IMR-90 (cell line): ENCODE measurements around the gene GPC5. TPM values are rescaled to one million over a fixed set of nuclear protein-coding genes. Genes with fewer than 3 reads are reported as not detected.

Source experiments
- ATAC-seq: fragments of 200-7000 bp; cut with Tn5 transposase; 2 replicates; pipeline ENCODE4 v1.9.1; 2020; ENCODE audit warnings: low read depth, mild to moderate bottlenecking, moderate library complexity
- BruUV-seq: library from RNA; stranded (reverse); fragments of 400-500 nt; replicated peaks from 2 replicates; lab custom pipeline; 2021; lab: Mats Ljungman, UMichigan
- CTCF ChIA-PET: fragments of 300-600 bp; formaldehyde crosslinking; extraction: SDS; loops from one replicate; lab custom pipeline; 2021; ENCODE audit warnings: antibody characterized with exemption; lab: Yijun Ruan, JAX
- POLR2A ChIA-PET: fragments of 300-600 bp; sonication (Branson Sonifier 250); formaldehyde crosslinking; loops from one replicate; lab custom pipeline; 2022; ENCODE audit warnings: antibody characterized with exemption; ENCODE audit not compliant: unreplicated experiment; lab: Charles Lee
- DNase-seq: peaks from one replicate; pipeline ENCODE4 v3.0.0; 2013
- H2AFZ ChIP-seq: replicated peaks from 2 replicates; pipeline ENCODE3; 2013; ENCODE audit warnings: low read length, mild to moderate bottlenecking; ENCODE audit not compliant: poor library complexity
- H2AK5ac ChIP-seq: 2 replicates; pipeline ENCODE4 v1.6.1; 2013; ENCODE audit warnings: low read depth, low read length, inconsistent platforms
- H2AK9ac ChIP-seq: replicated peaks from 2 replicates; pipeline ENCODE3; 2013; ENCODE audit warnings: mild to moderate bottlenecking, low read depth, low read length, moderate library complexity; ENCODE audit not compliant: poor library complexity
- H2BK120ac ChIP-seq: 2 replicates; pipeline ENCODE4 v1.6.1; 2013; ENCODE audit warnings: low read depth, low read length, inconsistent platforms
- H2BK15ac ChIP-seq: 3 replicates; pipeline ENCODE4 v1.6.1; 2013; ENCODE audit warnings: low read depth, low read length, inconsistent platforms
- H2BK20ac ChIP-seq: 2 replicates; pipeline ENCODE4 v1.6.1; 2013; ENCODE audit warnings: low read depth, mild to moderate bottlenecking, inconsistent platforms, low read length, moderate library complexity
- H2BK5ac ChIP-seq: 2 replicates; pipeline ENCODE4 v1.6.1; 2013; ENCODE audit warnings: mild to moderate bottlenecking, low read depth, low read length, inconsistent platforms; ENCODE audit not compliant: poor library complexity, severe bottlenecking
- H3K14ac ChIP-seq: replicated peaks from 2 replicates; pipeline ENCODE4 v1.6.1; 2013; ENCODE audit warnings: low read depth, low read length, inconsistent platforms
- H3K18ac ChIP-seq: 2 replicates; pipeline ENCODE4 v1.6.1; 2013; ENCODE audit warnings: low read depth, low read length, control low read depth
- H3K23ac ChIP-seq: 2 replicates; pipeline ENCODE4 v1.6.1; 2013; ENCODE audit warnings: low read depth, low read length, inconsistent platforms
- H3K27ac ChIP-seq: 2 replicates; pipeline ENCODE4 v1.5.1; 2013; ENCODE audit warnings: mild to moderate bottlenecking, control low read depth, low read length; ENCODE audit not compliant: insufficient read depth
- H3K27me3 ChIP-seq: 2 replicates; pipeline ENCODE4 v1.6.1; 2013; ENCODE audit warnings: low read length; ENCODE audit not compliant: control insufficient read depth, insufficient read depth
- H3K36me3 ChIP-seq: 2 replicates; pipeline ENCODE4 v1.6.1; 2013; ENCODE audit warnings: low read length, mixed read lengths; ENCODE audit not compliant: control insufficient read depth, insufficient read depth
- H3K4ac ChIP-seq: 2 replicates; pipeline ENCODE4 v1.6.1; 2013; ENCODE audit warnings: low read depth, low read length, inconsistent platforms
- H3K4me1 ChIP-seq: 2 replicates; pipeline ENCODE4 v1.6.1; 2013; ENCODE audit warnings: low read length, mixed read lengths; ENCODE audit not compliant: control insufficient read depth, insufficient read depth
- H3K4me2 ChIP-seq: 2 replicates; pipeline ENCODE4 v1.6.1; 2013; ENCODE audit warnings: low read depth, mild to moderate bottlenecking, control low read depth, low read length, moderate library complexity
- H3K4me3 ChIP-seq: 2 replicates; pipeline ENCODE4 v1.5.1; 2013; ENCODE audit warnings: low read depth, mild to moderate bottlenecking, control low read depth, low read length, moderate library complexity; ENCODE audit not compliant: insufficient read depth
- H3K56ac ChIP-seq: 2 replicates; pipeline ENCODE4 v1.6.1; 2013; ENCODE audit warnings: low read length, inconsistent platforms; ENCODE audit not compliant: insufficient read depth; ENCODE audit errors: extremely low read depth
- H3K79me1 ChIP-seq, 2 experiments: 2 replicates each; pipeline ENCODE4 v1.6.1; 2013; ENCODE audit warnings: low read length in 2 of 2, inconsistent platforms in 1 of 2, low read depth in 1 of 2
- H3K9ac ChIP-seq: 2 replicates; pipeline ENCODE4 v1.6.1; 2013; ENCODE audit warnings: low read depth, low read length, control low read depth
- H3K9me1 ChIP-seq: 2 replicates; pipeline ENCODE4 v1.6.1; 2013; ENCODE audit warnings: low read length, inconsistent platforms; ENCODE audit not compliant: insufficient read depth
- H3K9me3 ChIP-seq: 2 replicates; pipeline ENCODE4 v1.6.1; 2013; ENCODE audit warnings: low read length; ENCODE audit not compliant: control insufficient read depth, insufficient read depth
- H4K20me1 ChIP-seq: 2 replicates; pipeline ENCODE4 v1.6.1; 2013; ENCODE audit warnings: low read length, inconsistent platforms; ENCODE audit not compliant: insufficient read depth
- H4K5ac ChIP-seq: 2 replicates; pipeline ENCODE4 v1.6.1; 2013; ENCODE audit warnings: mild to moderate bottlenecking, low read depth, low read length, control low read depth
- H4K8ac ChIP-seq, 2 experiments: 2 replicates each; pipeline ENCODE4 v1.6.1; 2013; ENCODE audit warnings: low read depth in 2 of 2, low read length in 2 of 2, control low read depth in 1 of 2, inconsistent platforms in 1 of 2
- H4K91ac ChIP-seq: 2 replicates; pipeline ENCODE4 v1.6.1; 2013; ENCODE audit warnings: low read depth, low read length, inconsistent platforms; ENCODE audit not compliant: insufficient read depth
- NFE2L2 ChIP-seq: fragments of 150-350 bp; IDR thresholded peaks from 2 replicates; pipeline ENCODE4 v1.6.1; 2016; ENCODE audit warnings: low read depth, mild to moderate bottlenecking, low read length
- RFX5 ChIP-seq: IDR thresholded peaks from 2 replicates; pipeline ENCODE4 v1.8.0; 2012; ENCODE audit warnings: low read depth, mild to moderate bottlenecking, low read length, moderate library complexity
- WGBS, 2 experiments: methylation state at CpG; one replicate each; pipeline versions ENCODE4 v1.1.5 to v1.1.7; 2013; ENCODE audit warnings: missing lambda C conversion rate in 2 of 2; ENCODE audit not compliant: insufficient read length in 1 of 2; ENCODE audit errors: extremely low coverage in 2 of 2; 5-methylcytosine and 5-hydroxymethylcytosine counted together
- dilution Hi-C: fragments of 300-500 bp; cut with HindIII; formaldehyde crosslinking; loops from one replicate; pipeline ENCODE4 v1.14.3; 2018; ENCODE audit warnings: low sequenced_read_pairs; ENCODE audit not compliant: unreplicated experiment
- in situ Hi-C: fragments of 300-500 bp; cut with MboI; formaldehyde crosslinking; loops from 3 replicates; pipeline ENCODE4 v1.14.3; 2019; ENCODE audit warnings: low sequenced_read_pairs, inconsistent platforms, mixed read lengths
- intact Hi-C: fragments of 100-400 bp; cut with micrococcal nuclease; formaldehyde crosslinking; loops from 2 replicates; pipeline ENCODE4 v1.10.0; 2022
- polyA plus RNA-seq, 3 experiments: library from polyadenylated mRNA; depleted of rRNA; stranded (reverse); fragments of >200 nt; gene quantifications; 2 replicates each; pipeline ENCODE4 v1.2.3, GENCODE V29; 2012; ENCODE audit warnings: low replicate concordance in 1 of 3
- total RNA-seq: library from RNA; depleted of rRNA; stranded (reverse); fragments of >200 nt; gene quantifications from 2 replicates; pipeline ENCODE4 v1.2.3, GENCODE V29; 2012

Gene GPC5
- total and polyA plus RNA-seq, 2 of the 4 experiments (the other 2 are of a cell fraction): 0.94 to 1.8 TPM

DNA sequence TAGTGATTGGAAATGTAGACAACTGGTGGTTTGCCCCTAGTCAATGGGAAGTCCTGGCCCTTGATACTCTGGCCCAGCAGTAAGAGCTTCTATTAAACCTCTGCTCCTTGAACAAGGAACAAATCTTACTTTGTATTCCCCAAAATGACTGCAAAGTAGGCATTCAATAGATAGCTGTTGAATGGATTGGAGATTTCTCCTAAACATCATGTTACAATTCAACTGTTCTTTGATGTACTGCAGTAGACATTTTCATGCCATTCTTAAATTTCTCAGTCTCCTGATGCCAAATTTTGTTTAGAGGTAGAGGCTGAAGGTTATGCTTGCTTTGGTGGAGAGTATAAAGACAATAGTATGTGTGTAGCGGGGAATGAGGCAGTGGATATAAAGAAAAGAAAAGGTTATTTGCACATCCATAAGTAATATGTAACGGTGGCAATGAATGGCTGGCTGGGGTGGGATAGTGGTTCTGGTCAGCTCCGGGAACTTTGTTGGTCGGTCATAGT, 38.1 kb upstream of the GPC5 start:
- in situ Hi-C loops (no loop called here), intact Hi-C loops (no loop called here), dilution Hi-C loops (no loop called here)
- DNase-seq (no peak), ATAC-seq (no peak)
- Histone ChIP-seq H2BK120ac (no peak overlapping the region), H3K14ac (no peak overlapping the region), H3K27me3 (no peaks in the 10 kb centered on the region), H3K4ac (no peak overlapping the region), H2BK5ac (no peak overlapping the region), H3K23ac (no peak overlapping the region), H3K9ac (no peak overlapping the region), H3K4me3 (no peak overlapping the region), H3K4me1 (no peaks in the 10 kb centered on the region), H2BK20ac (no peak overlapping the region), H3K56ac (no peak overlapping the region), H3K4me2 (no peak overlapping the region), H3K27ac (no peak overlapping the region), H2AFZ (no peak overlapping the region), H4K5ac (no peak overlapping the region), H2BK15ac (no peak overlapping the region), H3K18ac (no peak overlapping the region), H4K91ac (no peak overlapping the region), H2AK5ac (no peak overlapping the region), H3K9me1 (0 out of 2 replicates have a peak, but pooled peaks cover 4% of the 10 kb centered on the region), H3K9me3 (no peaks in the 10 kb centered on the region), H2AK9ac (no peak overlapping the region), H3K79me1 (no peaks in the 10 kb centered on the region), H4K8ac (no peak overlapping the region), H4K20me1 (no peaks in the 10 kb centered on the region), H3K36me3 (peaks cover 2% of the 10 kb centered on the region; the same call in 1 of the 2 replicates)
- no TSS peak for BruUV-seq
- ChIA-PET POLR2A (no interaction called here), CTCF (no interaction called here)
- TF ChIP-seq NFE2L2: no peak
- TF ChIP-seq RFX5: no peak
- WGBS, 2 experiments: no CpG with 5 or more reads among the region's 4 CpGs
